SH-SY5Y (cell line): Measurements from ENCODE around the gene NAXE.

Source experiments
- GATA2 ChIP-seq: IDR thresholded peaks from 2 replicates; pipeline ENCODE4 v1.6.1; 2011; ENCODE audit warnings: mild to moderate bottlenecking, low read depth, low read length
- GATA3 ChIP-seq: IDR thresholded peaks from 2 replicates; pipeline ENCODE4 v1.6.1; 2011; ENCODE audit warnings: low read depth, mild to moderate bottlenecking, low read length, moderate library complexity

- TF ChIP-seq GATA3 (no peak), GATA2 (no peak; the same call in 1 of the 2 replicates)
Measured at GRCh38 chr1:156591432-156592157, at the start of gene NAXE.
